A673 (cell line): ENCODE results near the gene ASGR2. TPM values are rescaled to one million over a fixed set of nuclear protein-coding genes. Genes with fewer than 3 reads are reported as not detected.

Source experiments
- BruUV-seq: library from RNA; stranded (reverse); fragments of 400-500 nt; replicated peaks from 2 replicates; lab custom pipeline; 2021; lab: Mats Ljungman, UMichigan
- CTCF ChIA-PET: fragments of 300-600 bp; sonication (Branson Sonifier 250); formaldehyde crosslinking; loops from one replicate; lab custom pipeline; 2022; ENCODE audit warnings: antibody characterized with exemption; lab: Charles Lee
- POLR2A ChIA-PET: fragments of 300-600 bp; sonication (Branson Sonifier 250); formaldehyde crosslinking; loops from one replicate; lab custom pipeline; 2022; ENCODE audit warnings: antibody characterized with exemption; ENCODE audit not compliant: low non-redundant PET; lab: Charles Lee
- DNase-seq: peaks from one replicate; pipeline ENCODE4 v3.0.0-alpha.2; 2015; ENCODE audit warnings: low spot score
- H3K27ac ChIP-seq: fragments of 200-600 bp; sonication (generic); 2 replicates; pipeline ENCODE4 v1.5.1; 2016; ENCODE audit warnings: mixed run types, low read depth, mild to moderate bottlenecking, mixed read lengths, antibody characterized with exemption, low read length; ENCODE audit not compliant: poor library complexity, severe bottlenecking
- H3K27me3 ChIP-seq: fragments of 200-600 bp; sonication (generic); replicated peaks from 2 replicates; pipeline ENCODE4 v1.6.1; 2017; ENCODE audit warnings: mixed run types, low read depth, mild to moderate bottlenecking, mixed read lengths, antibody characterized with exemption, low read length; ENCODE audit not compliant: insufficient read depth, poor library complexity
- H3K36me3 ChIP-seq: fragments of 200-600 bp; sonication (generic); 2 replicates; pipeline ENCODE4 v1.6.1; 2016; ENCODE audit warnings: mixed run types, mild to moderate bottlenecking, mixed read lengths, antibody characterized with exemption, low read length; ENCODE audit not compliant: insufficient read depth, poor library complexity, severe bottlenecking
- H3K4me1 ChIP-seq: fragments of 200-600 bp; sonication (generic); 2 replicates; pipeline ENCODE4 v1.6.1; 2017; ENCODE audit warnings: mixed run types, mild to moderate bottlenecking, mixed read lengths, antibody characterized with exemption, low read length; ENCODE audit not compliant: insufficient read depth, poor library complexity, severe bottlenecking
- H3K4me3 ChIP-seq: fragments of 200-600 bp; sonication (generic); 2 replicates; pipeline ENCODE4 v1.5.1; 2016; ENCODE audit warnings: low read depth, mixed run types, mild to moderate bottlenecking, mixed read lengths, low read length; ENCODE audit not compliant: poor library complexity, severe bottlenecking
- H3K9me3 ChIP-seq: fragments of 200-600 bp; sonication (generic); 2 replicates; pipeline ENCODE4 v1.6.1; 2016; ENCODE audit warnings: mixed run types, low read depth, mild to moderate bottlenecking, mixed read lengths, antibody characterized with exemption, low read length; ENCODE audit not compliant: poor library complexity, severe bottlenecking
- CTCF ChIP-seq: fragments of 300-800, 200-600 bp; sonication (generic); conservative IDR thresholded peaks from 2 replicates; pipeline ENCODE4 v1.5.1; 2017; ENCODE audit warnings: low read depth, mild to moderate bottlenecking, antibody characterized with exemption, low read length, moderate library complexity, mixed read lengths
- EZH2 ChIP-seq: fragments of 200-600 bp; sonication (generic); IDR thresholded peaks from 2 replicates; pipeline ENCODE4 v1.6.1; 2017; ENCODE audit warnings: borderline replicate concordance, low read depth, mild to moderate bottlenecking, mixed read lengths, antibody characterized with exemption, low read length; ENCODE audit not compliant: poor library complexity, severe bottlenecking
- intact Hi-C: fragments of 100-400 bp; cut with micrococcal nuclease; formaldehyde crosslinking; loops from one replicate; pipeline ENCODE4 v1.10.0; 2022; ENCODE audit not compliant: unreplicated experiment
- total RNA-seq: library from RNA; stranded (reverse); gene quantifications from 2 replicates; pipeline ENCODE4 v1.2.3, GENCODE V29; 2021

The ASGR2 gene
- total RNA-seq, 1 experiment from 2014 or later: not detected

DNA sequence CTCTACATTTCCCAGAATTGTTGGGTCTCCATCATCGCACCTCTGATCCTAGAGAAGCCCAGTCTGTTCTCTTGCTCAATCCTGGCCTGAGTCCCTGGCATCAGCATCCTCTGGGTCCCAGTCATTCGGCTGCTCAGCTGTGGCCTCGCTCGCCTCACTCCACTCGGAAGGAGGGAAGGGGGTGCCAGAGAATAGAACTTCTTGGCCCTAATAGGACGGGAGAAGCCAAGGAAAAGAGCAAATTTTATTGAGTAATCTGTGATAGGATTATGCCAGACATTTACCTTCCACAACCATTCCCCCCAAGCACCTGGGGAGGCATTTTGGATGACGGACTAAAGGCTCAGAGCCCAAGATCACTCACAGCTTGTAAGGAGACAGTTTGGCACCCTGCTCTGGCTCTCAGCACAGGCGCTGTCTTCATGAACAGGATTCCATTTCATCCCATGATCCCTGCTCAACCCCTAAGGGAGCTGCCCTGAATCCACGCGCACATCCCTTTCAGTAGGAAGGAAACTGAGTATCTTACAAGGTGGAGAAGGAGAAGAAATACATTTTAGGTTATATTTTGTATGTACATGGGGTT is 34.1 kb downstream of the ASGR2 start:
- no TSS peak for BruUV-seq
- H3K27ac ChIP-seq: no peak overlapping the region
- POLR2A ChIA-PET: no interaction called here
- no peaks in the 10 kb centered on the region for H3K9me3 ChIP-seq
- intact Hi-C loops: no loop called here
- DNase-seq: no peak
- H3K4me1 ChIP-seq: peaks cover 4% of the 10 kb centered on the region
- CTCF ChIA-PET: no interaction called here
- TF ChIP-seq CTCF: no peak
- no peak for TF ChIP-seq EZH2
- no peak overlapping the region for H3K4me3 ChIP-seq
- no peaks in the 10 kb centered on the region for H3K27me3 ChIP-seq
- no peaks in the 10 kb centered on the region for H3K36me3 ChIP-seq

GRCh38 chr17:7079581-7080455 is 34.8 kb downstream of the ASGR2 start, which contains the start of gene CLEC10A:
Gene CLEC10A, minus strand, starts transcription at chr17:7080251. Its CDS starts 1,439 bp downstream, at chr17:7078812.
- Histone ChIP-seq H3K9me3 (no peaks in the 10 kb centered on the region), H3K36me3 (no peaks in the 10 kb centered on the region), H3K4me1 (peaks cover 4% of the 10 kb centered on the region), H3K4me3 (no peak within 1 kb of the TSS), H3K27ac (no peak within 1 kb of the TSS), H3K27me3 (no peaks in the 10 kb centered on the region)
- ChIA-PET POLR2A (no interaction called here), CTCF (no interaction called here)
- no peak for TF ChIP-seq EZH2
- TF ChIP-seq CTCF: no peak
- intact Hi-C loops: no loop called here
- no TSS peak for BruUV-seq
- no peak for DNase-seq

DNA sequence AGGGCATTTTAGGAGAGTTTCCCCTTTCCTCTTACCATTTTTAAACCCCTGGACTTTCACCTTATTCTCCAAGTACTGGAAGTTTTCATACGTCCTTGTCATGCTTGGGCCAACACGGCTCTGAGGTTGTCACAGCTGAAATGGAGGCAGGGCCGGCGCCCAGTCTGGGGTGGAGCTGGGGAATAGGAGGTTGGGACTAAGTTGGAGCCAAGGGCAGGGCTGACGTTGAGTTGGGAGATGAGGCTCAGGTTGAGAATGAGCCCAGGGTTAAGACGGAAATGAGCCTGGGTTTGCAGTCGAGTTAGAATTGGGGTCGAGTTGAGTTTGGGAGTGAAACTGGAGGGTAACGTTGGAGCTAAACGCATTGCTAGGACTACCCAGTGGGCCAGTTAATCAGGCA is 35.9 kb downstream of the ASGR2 start:
- no peak for DNase-seq
- TF ChIP-seq EZH2 (no peak), CTCF (no peak)
- H3K27ac ChIP-seq: no peak overlapping the region
- H3K36me3 ChIP-seq: no peaks in the 10 kb centered on the region
- H3K4me3 ChIP-seq: no peak overlapping the region
- H3K27me3 ChIP-seq: no peaks in the 10 kb centered on the region
- no peaks in the 10 kb centered on the region for H3K9me3 ChIP-seq
- ChIA-PET POLR2A (no interaction called here), CTCF (no interaction called here)
- no TSS peak for BruUV-seq
- H3K4me1 ChIP-seq: no peaks in the 10 kb centered on the region
- intact Hi-C loops: no loop called here
